Neural cell (in vitro differentiated cells): ENCODE data around the gene DPYD.

Experiments used
- CTCF ChIP-seq: fragments of 450-650 bp; IDR thresholded peaks from 2 replicates; pipeline ENCODE4 v1.5.1; 2014; ENCODE audit warnings: antibody characterized with exemption, mild to moderate bottlenecking, moderate library complexity; ENCODE audit not compliant: poor library complexity, severe bottlenecking
- POLR2AphosphoS5 ChIP-seq: IDR thresholded peaks from 2 replicates; pipeline ENCODE4 v1.6.1; 2012
- RAD21 ChIP-seq: fragments of 450-650 bp; conservative IDR thresholded peaks from 2 replicates; pipeline ENCODE4 v1.6.1; 2014; ENCODE audit warnings: antibody characterized with exemption, mild to moderate bottlenecking, moderate library complexity
- SMC3 ChIP-seq: fragments of 450-650 bp; conservative IDR thresholded peaks from 2 replicates; pipeline ENCODE4 v1.6.1; 2014; ENCODE audit warnings: antibody characterized with exemption, mild to moderate bottlenecking, moderate library complexity; ENCODE audit not compliant: poor library complexity

GRCh38 chr1:97082160-97082848, 838.5 kb downstream of the DPYD start:
- TF ChIP-seq SMC3 (no peak), CTCF (no peak), POLR2AphosphoS5 (no peak), RAD21 (no peak)
